ENCODE measurements around the gene NDNF. TPM values are rescaled to one million over a fixed set of nuclear protein-coding genes. Genes with fewer than 3 reads are reported as not detected.

The NDNF gene
- total RNA-seq, 1 experiment from 2014 or later: 2.4 TPM

DNA sequence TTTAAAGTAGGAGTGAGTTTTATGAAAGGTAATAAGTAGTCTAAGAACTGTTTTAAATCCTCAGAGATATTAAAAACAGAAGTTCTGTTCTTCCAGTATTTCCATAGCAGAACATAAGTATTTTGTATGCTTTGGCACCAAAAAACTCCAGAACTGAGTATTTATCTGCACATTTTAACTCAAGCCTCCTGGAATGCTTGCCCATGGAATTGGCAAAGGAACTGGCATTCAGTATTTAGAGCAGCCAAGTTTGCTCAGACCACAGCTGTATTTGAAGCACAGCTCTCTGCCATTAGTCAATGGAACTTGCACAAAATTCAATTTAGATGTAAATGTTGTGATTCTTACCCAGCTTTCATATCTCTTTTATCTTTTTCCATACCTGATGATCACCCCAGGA lies 42.2 kb downstream of the NDNF start:
- Mint-ChIP-seq H3K36me3 (no peaks in the 10 kb centered on the region), H3K4me3 (no peak overlapping the region), H3K27me3 (ENCODE audit: low read depth) (no peaks in the 10 kb centered on the region), H3K9me3 (no peaks in the 10 kb centered on the region), H3K4me1 (peaks cover 4% of the 10 kb centered on the region), H3K27ac (no peak overlapping the region)
- ChIA-PET POLR2A (interaction anchor here (0.5 kb wide), 1 partner anchor 9 kb away, joined by 3 read pairs; no protein-coding TSS in a partner anchor), CTCF (interaction anchor here (1.1 to 1.4 kb wide), 2 partner anchors 41 to 65 kb away, joined by 3 to 4 read pairs; no protein-coding TSS in a partner anchor)
- TF ChIP-seq, protein P1, sequence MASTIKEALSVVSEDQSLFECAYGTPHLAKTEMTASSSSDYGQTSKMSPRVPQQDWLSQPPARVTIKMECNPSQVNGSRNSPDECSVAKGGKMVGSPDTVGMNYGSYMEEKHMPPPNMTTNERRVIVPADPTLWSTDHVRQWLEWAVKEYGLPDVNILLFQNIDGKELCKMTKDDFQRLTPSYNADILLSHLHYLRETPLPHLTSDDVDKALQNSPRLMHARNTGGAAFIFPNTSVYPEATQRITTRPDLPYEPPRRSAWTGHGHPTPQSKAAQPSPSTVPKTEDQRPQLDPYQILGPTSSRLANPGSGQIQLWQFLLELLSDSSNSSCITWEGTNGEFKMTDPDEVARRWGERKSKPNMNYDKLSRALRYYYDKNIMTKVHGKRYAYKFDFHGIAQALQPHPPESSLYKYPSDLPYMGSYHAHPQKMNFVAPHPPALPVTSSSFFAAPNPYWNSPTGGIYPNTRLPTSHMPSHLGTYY (CRISPR knock-in tag; IDR thresholded peaks at IDR 0.05): no peak
- no peak for TF ChIP-seq ZNF416 (CRISPR knock-in tag; IDR thresholded peaks at IDR 0.05)
- no peak for TF ChIP-seq AFF4 (CRISPR knock-in tag; IDR thresholded peaks at IDR 0.05; ENCODE audit: borderline replicate concordance)
- TF ChIP-seq JUN (CRISPR knock-in tag; IDR thresholded peaks at IDR 0.05): no peak
- TF ChIP-seq ATF1 (CRISPR knock-in tag; IDR thresholded peaks at IDR 0.05): no peak
- TF ChIP-seq TEAD1 (CRISPR knock-in tag; IDR thresholded peaks at IDR 0.05): no peak
- TF ChIP-seq, protein P2, sequence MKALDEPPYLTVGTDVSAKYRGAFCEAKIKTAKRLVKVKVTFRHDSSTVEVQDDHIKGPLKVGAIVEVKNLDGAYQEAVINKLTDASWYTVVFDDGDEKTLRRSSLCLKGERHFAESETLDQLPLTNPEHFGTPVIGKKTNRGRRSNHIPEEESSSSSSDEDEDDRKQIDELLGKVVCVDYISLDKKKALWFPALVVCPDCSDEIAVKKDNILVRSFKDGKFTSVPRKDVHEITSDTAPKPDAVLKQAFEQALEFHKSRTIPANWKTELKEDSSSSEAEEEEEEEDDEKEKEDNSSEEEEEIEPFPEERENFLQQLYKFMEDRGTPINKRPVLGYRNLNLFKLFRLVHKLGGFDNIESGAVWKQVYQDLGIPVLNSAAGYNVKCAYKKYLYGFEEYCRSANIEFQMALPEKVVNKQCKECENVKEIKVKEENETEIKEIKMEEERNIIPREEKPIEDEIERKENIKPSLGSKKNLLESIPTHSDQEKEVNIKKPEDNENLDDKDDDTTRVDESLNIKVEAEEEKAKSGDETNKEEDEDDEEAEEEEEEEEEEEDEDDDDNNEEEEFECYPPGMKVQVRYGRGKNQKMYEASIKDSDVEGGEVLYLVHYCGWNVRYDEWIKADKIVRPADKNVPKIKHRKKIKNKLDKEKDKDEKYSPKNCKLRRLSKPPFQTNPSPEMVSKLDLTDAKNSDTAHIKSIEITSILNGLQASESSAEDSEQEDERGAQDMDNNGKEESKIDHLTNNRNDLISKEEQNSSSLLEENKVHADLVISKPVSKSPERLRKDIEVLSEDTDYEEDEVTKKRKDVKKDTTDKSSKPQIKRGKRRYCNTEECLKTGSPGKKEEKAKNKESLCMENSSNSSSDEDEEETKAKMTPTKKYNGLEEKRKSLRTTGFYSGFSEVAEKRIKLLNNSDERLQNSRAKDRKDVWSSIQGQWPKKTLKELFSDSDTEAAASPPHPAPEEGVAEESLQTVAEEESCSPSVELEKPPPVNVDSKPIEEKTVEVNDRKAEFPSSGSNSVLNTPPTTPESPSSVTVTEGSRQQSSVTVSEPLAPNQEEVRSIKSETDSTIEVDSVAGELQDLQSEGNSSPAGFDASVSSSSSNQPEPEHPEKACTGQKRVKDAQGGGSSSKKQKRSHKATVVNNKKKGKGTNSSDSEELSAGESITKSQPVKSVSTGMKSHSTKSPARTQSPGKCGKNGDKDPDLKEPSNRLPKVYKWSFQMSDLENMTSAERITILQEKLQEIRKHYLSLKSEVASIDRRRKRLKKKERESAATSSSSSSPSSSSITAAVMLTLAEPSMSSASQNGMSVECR (CRISPR knock-in tag; IDR thresholded peaks at IDR 0.05; ENCODE audit: borderline replicate concordance): no peak
- TF ChIP-seq, protein P3, sequence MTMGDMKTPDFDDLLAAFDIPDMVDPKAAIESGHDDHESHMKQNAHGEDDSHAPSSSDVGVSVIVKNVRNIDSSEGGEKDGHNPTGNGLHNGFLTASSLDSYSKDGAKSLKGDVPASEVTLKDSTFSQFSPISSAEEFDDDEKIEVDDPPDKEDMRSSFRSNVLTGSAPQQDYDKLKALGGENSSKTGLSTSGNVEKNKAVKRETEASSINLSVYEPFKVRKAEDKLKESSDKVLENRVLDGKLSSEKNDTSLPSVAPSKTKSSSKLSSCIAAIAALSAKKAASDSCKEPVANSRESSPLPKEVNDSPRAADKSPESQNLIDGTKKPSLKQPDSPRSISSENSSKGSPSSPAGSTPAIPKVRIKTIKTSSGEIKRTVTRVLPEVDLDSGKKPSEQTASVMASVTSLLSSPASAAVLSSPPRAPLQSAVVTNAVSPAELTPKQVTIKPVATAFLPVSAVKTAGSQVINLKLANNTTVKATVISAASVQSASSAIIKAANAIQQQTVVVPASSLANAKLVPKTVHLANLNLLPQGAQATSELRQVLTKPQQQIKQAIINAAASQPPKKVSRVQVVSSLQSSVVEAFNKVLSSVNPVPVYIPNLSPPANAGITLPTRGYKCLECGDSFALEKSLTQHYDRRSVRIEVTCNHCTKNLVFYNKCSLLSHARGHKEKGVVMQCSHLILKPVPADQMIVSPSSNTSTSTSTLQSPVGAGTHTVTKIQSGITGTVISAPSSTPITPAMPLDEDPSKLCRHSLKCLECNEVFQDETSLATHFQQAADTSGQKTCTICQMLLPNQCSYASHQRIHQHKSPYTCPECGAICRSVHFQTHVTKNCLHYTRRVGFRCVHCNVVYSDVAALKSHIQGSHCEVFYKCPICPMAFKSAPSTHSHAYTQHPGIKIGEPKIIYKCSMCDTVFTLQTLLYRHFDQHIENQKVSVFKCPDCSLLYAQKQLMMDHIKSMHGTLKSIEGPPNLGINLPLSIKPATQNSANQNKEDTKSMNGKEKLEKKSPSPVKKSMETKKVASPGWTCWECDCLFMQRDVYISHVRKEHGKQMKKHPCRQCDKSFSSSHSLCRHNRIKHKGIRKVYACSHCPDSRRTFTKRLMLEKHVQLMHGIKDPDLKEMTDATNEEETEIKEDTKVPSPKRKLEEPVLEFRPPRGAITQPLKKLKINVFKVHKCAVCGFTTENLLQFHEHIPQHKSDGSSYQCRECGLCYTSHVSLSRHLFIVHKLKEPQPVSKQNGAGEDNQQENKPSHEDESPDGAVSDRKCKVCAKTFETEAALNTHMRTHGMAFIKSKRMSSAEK (CRISPR knock-in tag; IDR thresholded peaks at IDR 0.05; ENCODE audit: borderline replicate concordance): no peak
- no peak for TF ChIP-seq FOXK1 (CRISPR knock-in tag; IDR thresholded peaks at IDR 0.05)
- no peak for TF ChIP-seq TEAD4 (CRISPR knock-in tag; IDR thresholded peaks at IDR 0.05)
- TF ChIP-seq ZNF263 (CRISPR knock-in tag; IDR thresholded peaks at IDR 0.05; ENCODE audit: low read depth): no peak
- TF ChIP-seq ZNF138 (CRISPR knock-in tag; conservative IDR thresholded peaks at IDR 0.05): no peak
- ATAC-seq: no peak
- no peak for DNase-seq (ENCODE audit: low spot score)

Measured in WTC11 (cell line).